ENCODE data around the gene SLC7A8.

DNA sequence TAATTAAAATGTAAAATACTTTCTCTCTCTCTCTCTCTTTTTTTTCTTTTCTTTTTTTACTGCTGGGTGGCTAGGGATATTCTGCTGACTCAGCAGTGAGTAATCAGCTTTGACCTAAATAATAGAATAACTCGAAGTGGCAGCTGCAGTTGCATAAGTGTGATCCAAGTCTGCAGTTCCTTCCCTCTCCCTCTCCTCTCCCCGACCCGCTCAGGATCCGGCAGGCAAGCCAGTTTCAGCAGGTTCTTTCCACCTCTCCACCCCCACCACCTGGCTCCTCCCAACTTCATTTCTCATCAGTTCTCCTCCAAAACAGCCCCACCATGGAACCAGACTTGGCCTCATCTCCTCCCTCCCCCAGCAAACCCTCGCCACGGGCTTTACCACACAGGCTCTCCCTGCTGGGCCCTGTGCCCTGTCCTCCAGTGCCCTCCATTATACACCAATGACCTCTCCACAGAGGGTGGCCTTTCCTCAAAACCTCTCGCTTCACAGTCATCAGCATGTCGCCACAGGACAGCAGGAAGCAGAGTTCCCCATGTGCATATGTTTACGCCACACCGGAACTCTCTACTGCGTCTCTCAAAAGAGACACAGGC lies 22.4 kb downstream of the SLC7A8 start:
- TF ChIP-seq, protein P1, sequence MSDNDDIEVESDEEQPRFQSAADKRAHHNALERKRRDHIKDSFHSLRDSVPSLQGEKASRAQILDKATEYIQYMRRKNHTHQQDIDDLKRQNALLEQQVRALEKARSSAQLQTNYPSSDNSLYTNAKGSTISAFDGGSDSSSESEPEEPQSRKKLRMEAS (IDR thresholded peaks at IDR 0.05): no peak
- no peak for TF ChIP-seq ATF3 (IDR thresholded peaks at IDR 0.05)
- TF ChIP-seq, protein P2, sequence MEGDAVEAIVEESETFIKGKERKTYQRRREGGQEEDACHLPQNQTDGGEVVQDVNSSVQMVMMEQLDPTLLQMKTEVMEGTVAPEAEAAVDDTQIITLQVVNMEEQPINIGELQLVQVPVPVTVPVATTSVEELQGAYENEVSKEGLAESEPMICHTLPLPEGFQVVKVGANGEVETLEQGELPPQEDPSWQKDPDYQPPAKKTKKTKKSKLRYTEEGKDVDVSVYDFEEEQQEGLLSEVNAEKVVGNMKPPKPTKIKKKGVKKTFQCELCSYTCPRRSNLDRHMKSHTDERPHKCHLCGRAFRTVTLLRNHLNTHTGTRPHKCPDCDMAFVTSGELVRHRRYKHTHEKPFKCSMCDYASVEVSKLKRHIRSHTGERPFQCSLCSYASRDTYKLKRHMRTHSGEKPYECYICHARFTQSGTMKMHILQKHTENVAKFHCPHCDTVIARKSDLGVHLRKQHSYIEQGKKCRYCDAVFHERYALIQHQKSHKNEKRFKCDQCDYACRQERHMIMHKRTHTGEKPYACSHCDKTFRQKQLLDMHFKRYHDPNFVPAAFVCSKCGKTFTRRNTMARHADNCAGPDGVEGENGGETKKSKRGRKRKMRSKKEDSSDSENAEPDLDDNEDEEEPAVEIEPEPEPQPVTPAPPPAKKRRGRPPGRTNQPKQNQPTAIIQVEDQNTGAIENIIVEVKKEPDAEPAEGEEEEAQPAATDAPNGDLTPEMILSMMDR (IDR thresholded peaks at IDR 0.05; ENCODE audit: low read depth, low read length, missing input control): no peak

All from liver (tissue), 3 donors.